Right kidney (tissue), 1 donor: ENCODE measurements around the gene CNDP2.
"Not testable (repeated sequence)": the region's sequence is repeated elsewhere in the genome, so short reads cannot be mapped to it uniquely, and the experiment has no call there.

Experiments
- DNase-seq: peaks from one replicate; pipeline ENCODE4 v3.0.0-alpha.2; 2016

The CNDP2 gene

GRCh38 chr18:74517236-74517630 is 21.1 kb downstream of the CNDP2 start:
- no peak for DNase-seq

DNA sequence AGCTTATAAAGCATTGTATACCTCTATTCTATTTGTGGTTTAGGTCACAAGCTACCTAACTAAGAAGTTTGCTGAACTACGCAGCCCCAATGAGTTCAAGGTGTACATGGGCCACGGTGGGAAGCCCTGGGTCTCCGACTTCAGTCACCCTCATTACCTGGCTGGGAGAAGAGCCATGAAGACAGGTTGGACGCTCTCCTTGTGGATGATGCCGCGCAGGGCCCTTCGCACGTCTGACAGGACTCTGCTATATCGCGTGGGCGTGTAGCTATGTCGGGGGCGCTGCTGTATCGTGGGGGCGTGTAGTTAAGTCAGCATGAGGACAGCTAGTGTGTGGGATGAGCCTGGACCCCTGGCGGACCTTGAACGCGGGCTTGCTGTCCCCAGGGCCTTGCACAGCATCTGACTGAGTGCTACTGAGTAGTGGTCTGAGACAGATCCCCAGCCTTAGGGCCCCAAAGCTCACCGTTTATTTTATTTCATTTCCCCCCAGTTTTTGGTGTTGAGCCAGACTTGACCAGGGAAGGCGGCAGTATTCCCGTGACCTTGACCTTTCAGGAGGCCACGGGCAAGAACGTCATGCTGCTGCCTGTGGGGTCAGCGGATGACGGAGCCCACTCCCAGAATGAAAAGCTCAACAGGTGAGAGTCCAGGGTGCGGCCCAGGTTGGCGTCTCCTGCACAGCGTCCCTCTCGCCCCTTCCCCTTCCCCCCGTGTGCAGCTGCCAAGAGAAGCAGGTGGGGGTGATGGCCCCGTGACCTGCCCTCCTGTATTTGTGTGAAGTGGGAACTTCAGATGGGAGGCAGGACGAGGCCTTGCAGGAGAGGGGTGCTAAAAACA is 22.5 kb downstream of the CNDP2 start:
- no peak for DNase-seq

DNA sequence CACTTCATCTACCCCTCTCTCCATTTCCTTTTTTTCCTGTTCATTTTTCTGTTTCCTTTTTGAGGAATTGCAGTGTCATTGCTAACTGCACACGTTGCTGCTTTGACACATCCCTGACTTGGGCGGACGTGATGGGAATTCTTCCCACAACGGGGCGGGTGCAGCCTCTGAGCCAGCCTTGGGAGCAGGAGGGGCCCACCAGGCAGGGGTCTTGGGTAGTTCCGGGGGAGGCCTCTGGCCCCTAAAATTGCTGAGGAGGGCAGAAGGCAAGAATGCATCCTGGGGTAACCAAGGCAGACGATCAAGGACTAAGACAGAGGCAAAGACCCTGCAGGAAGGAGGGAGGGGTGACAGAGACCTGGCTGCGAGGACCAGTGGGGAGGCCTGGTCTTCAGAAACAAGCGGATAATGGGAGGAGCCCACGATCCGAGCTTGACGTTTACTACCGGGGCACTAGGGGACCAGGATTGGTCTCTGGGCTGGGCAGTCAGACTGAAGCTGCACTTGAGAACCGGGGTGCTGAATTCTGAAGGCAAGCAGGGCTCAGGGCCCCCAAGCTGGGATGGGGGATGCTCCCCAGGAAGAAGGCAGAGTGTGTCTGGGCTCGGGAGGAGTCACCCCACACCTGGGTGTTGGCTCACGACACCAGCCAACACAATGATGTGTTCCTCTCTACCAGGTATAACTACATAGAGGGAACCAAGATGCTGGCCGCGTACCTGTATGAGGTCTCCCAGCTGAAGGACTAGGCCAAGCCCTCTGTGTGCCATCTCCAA is 23.3 kb downstream of the CNDP2 start:
- no peak for DNase-seq

DNA sequence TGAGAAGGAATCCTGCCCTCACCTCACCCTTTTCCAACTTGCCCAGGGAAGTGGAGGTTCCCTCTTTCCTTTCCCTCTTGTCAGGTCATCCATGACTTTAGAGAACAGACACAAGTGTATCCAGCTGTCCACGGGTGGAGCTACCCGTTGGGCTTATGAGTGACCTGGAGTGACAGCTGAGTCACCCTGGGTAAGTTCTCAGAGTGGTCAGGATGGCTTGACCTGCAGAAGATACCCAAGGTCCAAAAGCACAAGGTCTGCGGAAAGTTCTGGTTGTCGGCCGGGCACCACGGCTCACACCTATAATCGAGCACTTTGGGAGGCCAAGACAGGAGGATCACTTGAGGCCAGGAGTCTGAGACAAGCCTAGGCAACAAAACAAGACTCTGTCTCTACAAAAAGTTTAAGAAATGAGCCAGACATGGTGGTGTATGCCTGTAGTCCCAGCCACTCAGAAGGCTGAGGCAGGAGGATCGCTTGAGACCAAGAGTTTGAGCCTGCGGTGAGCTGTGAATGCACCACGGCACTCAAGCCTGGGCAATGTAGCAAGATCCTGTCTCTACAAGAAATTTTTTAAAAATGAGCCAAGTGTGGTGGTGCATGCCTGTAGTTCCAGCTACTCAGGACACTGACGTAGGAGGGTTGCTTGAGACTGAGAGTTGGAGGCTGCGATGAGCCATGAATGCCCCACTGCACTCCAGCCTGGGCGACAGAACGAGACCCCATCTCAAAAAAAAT is 24.1 kb downstream of the CNDP2 start:
- DNase-seq, result no peak

GRCh38 chr18:74521068-74521725 is 25.0 kb downstream of the CNDP2 start:
- DNase-seq, result no peak

DNA sequence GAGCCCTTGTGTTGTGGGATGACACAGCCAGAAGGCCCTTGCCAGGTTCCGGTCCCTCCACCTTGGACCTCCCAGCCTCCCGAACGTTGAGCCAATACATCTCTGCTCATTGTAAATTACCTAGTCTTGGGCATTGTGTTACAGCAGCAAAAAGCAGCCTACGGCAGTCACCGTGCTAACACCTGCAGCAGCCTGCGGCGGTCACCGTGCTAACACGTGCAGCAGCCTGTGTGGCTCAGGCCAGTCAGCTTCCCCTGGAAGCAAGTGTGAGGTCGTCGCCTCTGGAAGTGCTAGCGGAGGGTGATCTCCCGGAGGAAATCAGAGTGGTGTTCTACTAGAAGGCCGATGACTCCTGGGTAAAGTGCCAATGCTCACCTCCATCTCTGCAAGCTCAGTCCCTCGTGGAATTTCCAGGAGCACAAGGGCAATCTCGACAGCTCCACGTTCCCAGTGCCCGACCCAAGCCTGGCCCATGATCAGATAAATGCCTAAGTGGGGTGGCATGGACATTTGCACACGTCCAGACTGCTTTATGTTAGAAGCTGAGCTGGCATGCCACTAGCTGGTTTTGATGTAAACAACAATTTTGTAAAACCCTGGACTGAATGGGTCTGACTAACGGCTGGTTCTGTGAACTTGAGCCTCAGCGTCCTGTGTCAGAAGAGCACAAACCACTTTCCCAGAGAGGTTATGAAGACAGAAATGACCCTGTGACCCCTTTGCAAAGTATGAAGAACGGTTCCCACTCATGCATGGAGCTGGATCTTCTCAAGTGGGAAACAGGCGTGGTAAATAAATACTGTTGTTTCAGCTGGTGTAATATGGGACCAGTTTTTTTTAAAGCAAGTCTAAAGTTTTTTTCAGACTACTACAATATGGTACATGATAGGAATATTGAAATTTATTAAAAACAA is 26.7 kb downstream of the CNDP2 start:
- no peak for DNase-seq

DNA sequence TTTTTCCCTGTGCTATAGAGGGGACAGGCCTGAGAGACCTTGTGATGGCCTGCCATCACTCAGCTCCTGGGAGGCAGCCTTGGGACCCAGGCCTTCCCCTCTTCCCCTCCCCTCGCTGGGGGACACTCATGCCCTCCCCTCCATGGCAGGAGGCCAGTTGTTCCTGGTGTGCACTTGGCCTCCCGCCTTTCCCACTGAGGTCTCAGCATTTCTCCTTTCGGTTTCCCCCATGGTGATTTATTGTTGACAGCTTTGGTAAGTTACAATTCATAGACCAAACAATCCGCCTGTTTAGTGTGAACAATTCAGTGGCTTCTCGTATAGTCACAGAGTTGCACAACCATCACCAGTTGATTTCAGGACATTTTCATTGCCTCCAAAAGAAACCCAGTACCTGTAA is 27.9 kb downstream of the CNDP2 start:
- no peak for DNase-seq

DNA sequence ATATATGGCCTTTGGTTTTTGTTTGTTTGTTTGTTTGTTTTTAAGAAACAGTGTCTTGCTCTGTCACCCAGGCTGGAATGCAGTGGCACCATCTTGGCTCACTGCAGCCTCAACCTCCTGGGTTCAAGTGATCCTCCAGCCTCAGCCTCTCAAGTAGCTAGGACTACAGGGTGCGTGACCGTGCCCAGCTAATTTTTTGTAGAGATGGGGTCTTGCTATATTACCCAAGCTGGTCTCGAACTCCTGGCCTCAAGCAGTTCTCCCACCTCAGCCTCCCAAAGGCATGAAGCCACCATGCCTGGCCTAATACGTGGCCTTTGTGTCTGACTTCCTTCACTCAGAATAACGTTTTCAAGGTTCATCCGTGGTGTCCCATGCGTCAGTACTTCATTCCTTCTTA is 28.8 kb downstream of the CNDP2 start:
- not testable (repeated sequence) for DNase-seq

DNA sequence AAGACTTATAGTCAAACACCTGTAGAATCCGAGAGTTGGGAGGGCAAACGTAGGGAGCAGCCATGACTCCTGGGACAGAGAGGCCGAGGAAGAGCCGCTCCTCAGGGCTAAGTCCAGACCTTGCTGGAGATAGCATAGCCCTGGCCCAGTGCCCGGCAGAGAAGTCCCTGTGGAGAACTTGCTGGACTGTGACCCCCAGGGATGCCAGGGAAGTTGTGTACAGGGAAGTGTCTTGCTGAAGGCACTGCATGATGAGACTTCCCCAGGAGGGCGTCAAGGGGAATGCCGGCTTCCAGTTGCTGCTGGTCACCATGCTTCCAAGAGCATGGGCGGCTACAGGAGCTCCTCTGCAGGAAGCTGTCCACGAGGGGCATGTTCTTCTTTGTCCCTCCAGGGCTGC is 29.6 kb downstream of the CNDP2 start:
- DNase-seq, result no peak

DNA sequence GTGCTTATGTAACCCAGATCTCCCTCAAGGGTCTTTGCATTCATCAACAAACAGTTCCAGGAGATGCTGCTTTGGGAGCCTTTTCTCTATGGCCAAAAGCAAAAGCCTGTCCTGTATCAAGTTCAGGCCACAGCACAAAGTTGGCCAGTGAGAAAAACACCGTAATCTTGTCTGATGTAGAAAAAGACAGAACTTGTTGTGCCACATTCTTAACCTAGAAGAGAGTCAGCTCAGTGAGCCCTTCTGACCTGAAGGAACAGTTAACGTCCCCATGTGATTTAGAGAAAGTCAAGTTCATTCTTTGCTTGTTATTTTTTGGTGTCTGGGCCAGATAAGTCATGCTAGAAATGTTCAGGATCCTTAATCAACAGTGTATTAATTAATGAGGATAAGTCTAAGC is 30.3 kb downstream of the CNDP2 start:
- no peak for DNase-seq

GRCh38 chr18:74528478-74528877 is 32.3 kb downstream of the CNDP2 start:
- DNase-seq, result no peak

DNA sequence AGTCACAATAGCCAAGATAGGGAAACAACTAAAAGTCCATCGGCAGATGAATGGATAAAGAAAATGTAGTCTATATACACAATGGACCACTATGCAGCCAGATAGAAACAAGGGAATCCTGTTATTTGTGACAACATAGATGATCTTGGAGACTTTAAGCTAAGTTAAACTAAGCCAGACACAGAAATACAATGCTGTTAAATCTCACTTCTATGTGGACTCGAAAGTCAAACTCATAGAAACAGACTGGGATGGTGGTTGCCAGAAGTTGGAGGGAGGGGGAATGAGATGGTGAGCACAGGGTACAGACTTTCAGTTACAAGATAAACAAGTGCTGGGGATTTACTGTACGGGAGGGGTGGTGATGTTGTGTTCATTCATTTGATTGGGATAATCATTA is 32.8 kb downstream of the CNDP2 start:
- DNase-seq, result no peak

GRCh38 chr18:74529378-74529777 is 33.2 kb downstream of the CNDP2 start:
- no peak for DNase-seq

GRCh38 chr18:74529811-74530583 is 33.8 kb downstream of the CNDP2 start:
- no peak for DNase-seq

DNA sequence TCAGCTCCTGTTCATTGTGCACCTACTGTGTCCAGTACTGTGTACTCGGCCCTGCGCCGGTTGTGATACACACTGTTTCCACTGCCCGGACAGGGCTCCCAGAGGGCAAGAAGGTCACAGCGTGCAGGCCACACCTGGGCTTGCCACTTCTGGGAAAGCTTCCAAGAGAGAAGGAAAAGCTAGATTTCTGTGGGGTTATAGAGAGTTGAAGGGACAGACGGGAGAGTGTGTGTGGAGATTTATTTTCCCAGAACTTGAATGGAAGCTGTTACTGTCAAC is 34.4 kb downstream of the CNDP2 start:
- DNase-seq, result no peak

- DNase-seq, result no peak
Observed at GRCh38 chr18:74531043-74531442, 34.9 kb downstream of the CNDP2 start.

DNA sequence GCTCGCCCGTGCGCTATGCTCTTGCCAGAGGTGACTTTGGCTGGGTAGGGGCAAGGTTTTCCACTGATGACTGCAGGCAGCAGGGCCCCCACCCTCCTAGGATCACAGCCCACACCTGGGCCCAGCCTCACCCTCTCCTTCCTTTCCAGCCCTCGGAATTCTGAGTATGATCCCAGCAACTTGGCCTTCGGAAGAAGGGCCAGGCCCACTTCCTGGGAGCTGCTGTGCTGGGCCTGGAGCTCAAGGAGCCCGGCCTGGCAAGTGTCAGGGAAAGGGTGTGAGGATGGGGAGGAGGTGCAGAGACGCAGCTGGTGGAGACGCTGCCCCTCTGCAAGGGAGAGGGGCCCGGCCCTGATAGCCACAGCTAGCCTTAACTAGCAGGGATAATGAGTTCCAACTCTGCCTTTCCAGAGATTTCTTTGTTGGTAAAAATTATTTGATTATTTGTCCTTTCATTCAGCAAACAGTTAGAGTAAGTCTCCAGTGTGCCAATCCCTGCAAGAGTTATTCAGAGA is 36.4 kb downstream of the CNDP2 start:
- no peak for DNase-seq

- no peak for DNase-seq
Observed at GRCh38 chr18:74533666-74534065, 37.5 kb downstream of the CNDP2 start.

DNA sequence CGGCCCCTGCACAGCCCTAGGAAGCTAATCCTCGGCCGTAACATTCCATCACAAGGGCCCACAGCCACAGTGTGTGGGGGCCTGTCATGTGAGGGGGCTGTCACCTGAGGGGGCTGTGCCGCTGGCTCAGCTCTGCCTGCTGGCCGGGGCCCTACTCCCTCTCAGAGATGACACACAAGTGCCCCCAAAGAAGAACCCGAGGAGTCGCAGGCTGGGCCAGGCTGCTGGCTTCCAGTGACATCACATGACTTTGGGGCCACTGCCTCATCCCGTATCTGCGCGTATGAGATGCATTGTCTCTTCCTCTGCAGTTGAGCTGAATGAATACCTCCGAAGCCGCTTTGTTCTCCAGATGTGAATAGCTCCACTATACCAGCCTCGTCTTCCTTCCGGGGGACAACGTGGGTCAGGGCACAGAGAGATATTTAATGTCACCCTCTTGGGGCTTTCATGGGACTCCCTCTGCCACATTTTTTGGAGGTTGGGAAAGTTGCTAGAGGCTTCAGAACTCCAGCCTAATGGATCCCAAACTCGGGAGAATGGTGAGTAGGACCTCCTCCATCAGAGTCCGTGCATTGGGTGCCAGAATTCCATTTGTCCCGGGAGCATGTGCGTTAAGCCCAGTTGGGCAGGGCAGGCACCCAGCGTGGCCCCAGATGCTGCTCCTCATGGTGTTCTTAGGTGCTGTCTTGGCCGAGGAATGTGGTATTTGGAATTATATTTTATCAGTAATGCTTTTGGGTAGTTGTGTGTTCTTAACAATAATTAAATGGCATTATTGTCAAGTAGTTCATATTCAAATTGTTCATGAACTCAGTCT is 38.2 kb downstream of the CNDP2 start, which contains the start of gene CNDP1:
CNDP1 (plus strand) TSS at position 351 of the 820 bp plus-strand sequence; CDS start at position 519, 168 bp downstream.
- DNase-seq, result no peak
